Osteoblast (primary cell): Measurements from ENCODE around the gene RIOK3. TPM values are rescaled to one million over a fixed set of nuclear protein-coding genes. Genes with fewer than 3 reads are reported as not detected.
"Not testable (repeated sequence)": the region's sequence is repeated elsewhere in the genome, so short reads cannot be mapped to it uniquely, and the experiment has no call there.

Experiments
- DNase-seq: peaks from one replicate; pipeline ENCODE4 v3.0.0; 2011; ENCODE audit warnings: low spot score, mixed read lengths; ENCODE audit not compliant: insufficient read length; ENCODE audit errors: missing footprints
- H2AFZ ChIP-seq: 2 replicates; pipeline ENCODE4 v1.6.0; 2011; ENCODE audit warnings: mild to moderate bottlenecking, low read length
- H3K27ac ChIP-seq: 2 replicates; pipeline ENCODE4 v1.5.1; 2011; ENCODE audit warnings: mild to moderate bottlenecking, low read depth, low read length, moderate library complexity
- H3K27me3 ChIP-seq: 2 replicates; pipeline ENCODE4 v1.6.0; 2012; ENCODE audit warnings: mild to moderate bottlenecking, control low read depth, inconsistent platforms, low read length, moderate library complexity; ENCODE audit not compliant: insufficient read depth
- H3K36me3 ChIP-seq: 2 replicates; pipeline ENCODE4 v1.5.1; 2011; ENCODE audit warnings: mild to moderate bottlenecking, low read length, control low read depth, moderate library complexity; ENCODE audit not compliant: insufficient read depth
- H3K4me1 ChIP-seq: 2 replicates; pipeline ENCODE4 v1.5.1; 2011; ENCODE audit warnings: mild to moderate bottlenecking, low read length, control low read depth, moderate library complexity; ENCODE audit not compliant: insufficient read depth
- H3K4me2 ChIP-seq: 2 replicates; pipeline ENCODE4 v1.6.0; 2011; ENCODE audit warnings: mild to moderate bottlenecking, low read length; ENCODE audit not compliant: insufficient read depth
- H3K4me3 ChIP-seq: fragments of 200-600 bp; sonication (generic); 3 replicates; pipeline ENCODE4 v1.5.1; 2012; ENCODE audit warnings: mild to moderate bottlenecking, low read length, inconsistent platforms; ENCODE audit not compliant: insufficient read depth
- H3K79me2 ChIP-seq: 2 replicates; pipeline ENCODE4 v1.6.0; 2012; ENCODE audit warnings: mild to moderate bottlenecking, low read length, control low read depth, inconsistent platforms; ENCODE audit not compliant: insufficient read depth
- H3K9me3 ChIP-seq: 2 replicates; pipeline ENCODE4 v1.5.1; 2011; ENCODE audit warnings: low read depth, low read length, control low read depth
- H4K20me1 ChIP-seq: 2 replicates; pipeline ENCODE4 v1.6.0; 2012; ENCODE audit warnings: mild to moderate bottlenecking, low read length, control low read depth; ENCODE audit not compliant: insufficient read depth
- CTCF ChIP-seq: IDR thresholded peaks from 2 replicates; pipeline ENCODE4 v1.5.1; 2011; ENCODE audit warnings: mild to moderate bottlenecking, low read depth, low read length, moderate library complexity; ENCODE audit errors: extremely low read depth
- total RNA-seq: library from RNA; depleted of rRNA; stranded (reverse); fragments of >200 nt; gene quantifications from 2 replicates; pipeline ENCODE4 v1.2.3, GENCODE V29; 2012

The RIOK3 gene
- total RNA-seq, 1 donor, result 110 TPM

DNA sequence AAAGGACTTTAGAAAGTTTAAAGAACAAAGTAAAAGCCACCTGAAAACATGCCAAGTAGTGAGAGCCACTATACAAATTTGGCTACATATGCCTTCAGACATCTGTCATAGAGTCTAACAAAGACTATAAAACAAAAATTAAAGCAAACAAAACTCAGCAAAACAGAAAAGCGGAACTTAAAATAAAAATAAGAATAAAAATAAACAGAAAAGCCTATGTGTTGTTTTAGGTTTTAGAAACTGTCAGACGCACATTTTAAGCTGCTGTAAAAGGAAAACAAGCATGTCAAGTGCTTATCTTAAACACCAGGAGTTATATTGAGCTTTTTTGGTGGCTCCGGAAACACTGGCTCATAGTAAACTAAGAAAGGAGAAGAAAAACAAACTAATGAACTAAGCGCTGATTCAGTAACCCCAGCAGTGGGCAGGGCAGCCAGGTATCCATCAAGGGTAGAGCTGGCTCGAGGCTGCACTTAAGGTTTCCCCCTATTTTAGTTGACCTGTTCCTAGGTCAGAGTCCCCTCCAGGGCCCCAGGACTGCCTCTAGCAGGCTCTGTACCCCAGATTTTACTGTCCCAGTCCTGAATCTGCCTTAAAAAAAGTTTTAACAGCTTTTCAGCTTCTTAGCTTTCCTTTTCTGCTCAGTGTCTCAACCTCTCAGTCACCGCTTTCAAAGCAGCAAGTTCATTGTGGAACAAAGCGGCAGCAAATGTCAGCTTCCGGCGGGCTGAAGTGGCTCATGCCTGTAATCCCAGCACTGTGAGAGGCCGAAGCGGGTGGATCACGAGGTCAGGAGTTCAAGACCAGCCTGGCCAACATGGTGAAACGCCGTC lies 34.9 kb downstream of the RIOK3 start:
- no peaks in the 10 kb centered on the region for H4K20me1 ChIP-seq
- TF ChIP-seq CTCF, result no peak
- H3K79me2 ChIP-seq, result no peaks in the 10 kb centered on the region
- H3K4me3 ChIP-seq, result peak overlapping the region; percentile 36
- peak; percentile 42 for DNase-seq
- peaks cover 6% of the 10 kb centered on the region for H3K36me3 ChIP-seq
- H3K27me3 ChIP-seq, result no peaks in the 10 kb centered on the region
- H3K9me3 ChIP-seq, result no peaks in the 10 kb centered on the region
- peak overlapping the region; percentile 47 for H3K27ac ChIP-seq
- H2AFZ ChIP-seq, result peak overlapping the region; percentile 75
- H3K4me2 ChIP-seq, result peak overlapping the region; percentile 57
- peaks cover 9% of the 10 kb centered on the region for H3K4me1 ChIP-seq

- H3K9me3 ChIP-seq, H3K4me3 ChIP-seq, H3K27ac ChIP-seq, DNase-seq, H3K36me3 ChIP-seq, H4K20me1 ChIP-seq, H3K27me3 ChIP-seq, H3K79me2 ChIP-seq, H3K4me2 ChIP-seq, H3K4me1 ChIP-seq, H2AFZ ChIP-seq: not testable (repeated sequence)
Measured at GRCh38 chr18:23489586-23489985, 36.5 kb downstream of the RIOK3 start.

DNA sequence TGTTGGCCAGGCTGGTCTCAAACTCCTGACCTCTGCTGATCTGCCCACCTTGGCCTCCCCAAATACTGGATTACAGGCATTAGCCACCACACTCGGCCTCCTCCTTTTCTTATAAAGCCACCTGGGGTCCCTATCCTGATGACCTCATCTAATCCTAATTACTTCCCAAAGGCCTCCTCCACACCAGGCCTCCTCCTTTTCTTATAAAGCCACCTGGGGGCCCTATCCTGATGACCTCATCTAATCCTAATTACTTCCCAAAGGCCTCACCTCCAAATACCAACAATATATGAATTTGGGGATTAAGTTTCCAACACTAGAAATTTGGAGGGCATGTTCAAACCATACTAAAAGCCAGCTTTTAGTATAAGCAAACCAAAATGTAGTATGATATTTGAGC lies 40.6 kb downstream of the RIOK3 start:
- H3K36me3 ChIP-seq, result no peaks in the 10 kb centered on the region
- no peaks in the 10 kb centered on the region for H3K9me3 ChIP-seq
- TF ChIP-seq CTCF, result no peak
- no peak overlapping the region for H3K27ac ChIP-seq
- no peaks in the 10 kb centered on the region for H3K27me3 ChIP-seq
- no peak overlapping the region for H3K4me2 ChIP-seq
- H3K79me2 ChIP-seq, result no peaks in the 10 kb centered on the region
- peak; percentile 36 for DNase-seq
- no peaks in the 10 kb centered on the region for H3K4me1 ChIP-seq
- no peaks in the 10 kb centered on the region for H4K20me1 ChIP-seq
- no peak overlapping the region for H2AFZ ChIP-seq
- H3K4me3 ChIP-seq, result no peak overlapping the region

DNA sequence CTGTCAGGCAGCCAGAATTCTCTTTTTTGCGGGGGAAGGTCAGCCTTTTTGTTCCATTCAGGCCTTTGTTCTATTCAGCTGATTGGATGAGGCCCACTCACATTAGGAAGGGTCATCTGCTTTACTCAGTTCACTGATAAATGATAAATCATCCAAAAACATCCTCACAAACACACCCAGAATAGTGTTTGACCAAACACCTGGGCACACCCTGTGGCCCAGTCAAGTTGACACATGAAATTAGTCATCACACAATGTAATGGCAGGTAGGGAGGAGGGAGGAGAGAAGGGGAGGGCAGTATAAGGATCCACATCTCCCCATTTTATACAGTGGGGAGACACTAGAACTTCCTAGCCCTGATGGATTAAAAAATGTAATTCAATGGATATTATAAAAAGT lies 41.9 kb downstream of the RIOK3 start:
- no peak for TF ChIP-seq CTCF
- Histone ChIP-seq H3K79me2 (no peaks in the 10 kb centered on the region), H3K4me1 (peaks cover 10% of the 10 kb centered on the region), H4K20me1 (no peaks in the 10 kb centered on the region), H3K27ac (no peak overlapping the region), H2AFZ (no peak overlapping the region), H3K36me3 (no peaks in the 10 kb centered on the region), H3K9me3 (no peaks in the 10 kb centered on the region), H3K4me2 (no peak overlapping the region), H3K27me3 (no peaks in the 10 kb centered on the region), H3K4me3 (no peak overlapping the region)
- DNase-seq, result no peak
